ENCODE results near the gene SPINDOC. TPM values are rescaled to one million over a fixed set of nuclear protein-coding genes. Genes with fewer than 3 reads are reported as not detected.

SPINDOC gene
- polyA plus RNA-seq, 3 donors, result 0.10 to 3.3 (median 0.20) TPM

- no peak overlapping the region for H3K4me3 ChIP-seq (replicated peaks in 1 of 3; ENCODE audit: low read depth in 2 of 3, low read length in 3 of 3)
- no CpG with 5 or more reads among the region's 3 CpGs for WGBS (ENCODE audit: insufficient coverage)
- no peak overlapping the region for H3K27ac Mint-ChIP-seq
- H3K9me3 ChIP-seq (replicated peaks in 1 of 2; ENCODE audit: control insufficient read depth in 1 of 2, insufficient read depth in 1 of 2, low read length in 2 of 2), result no peaks in the 10 kb centered on the region
- peaks cover 31% of the 10 kb centered on the region for H3K4me1 Mint-ChIP-seq
- no peak overlapping the region for H3K9ac ChIP-seq (ENCODE audit: insufficient read depth, low read length, poor library complexity, severe bottlenecking)
- H3K9me3 Mint-ChIP-seq, result peaks cover 0 to 3% (median 0%) of the 10 kb centered on the region in 7 donors
- DNase-seq, result no peak
- no peak overlapping the region for H3K4me3 Mint-ChIP-seq
- peaks cover 25 to 28% of the 10 kb centered on the region in 2 donors for H3K4me1 ChIP-seq (ENCODE audit: control insufficient read depth in 1 of 2, insufficient read depth in 2 of 2, low read length in 2 of 2)
- no peak overlapping the region for H2AFZ ChIP-seq (ENCODE audit: insufficient read depth, low read depth, low read length, poor library complexity, severe bottlenecking)
- no peak overlapping the region for H3K27ac ChIP-seq (ENCODE audit: low read depth in 1 of 2, low read length in 2 of 2)
- peaks cover 8 to 29% of the 10 kb centered on the region in 2 donors for H3K36me3 ChIP-seq (replicated peaks in 1 of 2; ENCODE audit: control insufficient read depth in 1 of 2, insufficient read depth in 2 of 2, low read length in 2 of 2)
- no peak overlapping the region for H3K4me2 ChIP-seq (replicated peaks; ENCODE audit: extremely low read depth, low read length, poor library complexity, severe bottlenecking)
- peaks cover 33% of the 10 kb centered on the region for H3K79me2 ChIP-seq (ENCODE audit: insufficient read depth, low read length)
- no peak for TF ChIP-seq CTCF (IDR thresholded peaks at IDR 0.05)
- H3K27me3 ChIP-seq (ENCODE audit: control insufficient read depth in 2 of 2, insufficient read depth in 2 of 2, low read length in 2 of 2), result peaks cover 0 to 7% of the 10 kb centered on the region in 2 donors
- intact Hi-C loops (cut with micrococcal nuclease), result no loop called here
- peaks cover 8% of the 10 kb centered on the region for H4K20me1 ChIP-seq (ENCODE audit: insufficient read depth, low read length)
- H3K27me3 Mint-ChIP-seq (ENCODE audit: low read depth in 3 of 3), result peaks cover 7 to 10% (median 10%) of the 10 kb centered on the region in 3 donors
- peaks cover 28 to 44% of the 10 kb centered on the region in 2 donors for H3K36me3 Mint-ChIP-seq
These were observed 3.5 kb downstream of the SPINDOC start for GRCh38 chr11:63816732-63817131.

- Histone ChIP-seq H3K4me3 (replicated peaks in 1 of 3; ENCODE audit: low read depth in 2 of 3, low read length in 3 of 3) (no peak overlapping the region), H3K27ac (ENCODE audit: low read depth in 1 of 2, low read length in 2 of 2) (no peak overlapping the region), H3K4me2 (replicated peaks; ENCODE audit: extremely low read depth, low read length, poor library complexity, severe bottlenecking) (no peak overlapping the region), H3K4me1 (ENCODE audit: control insufficient read depth in 1 of 2, insufficient read depth in 2 of 2, low read length in 2 of 2) (peaks cover 20 to 22% of the 10 kb centered on the region in 2 donors), H2AFZ (ENCODE audit: insufficient read depth, low read depth, low read length, poor library complexity, severe bottlenecking) (no peak overlapping the region), H3K9ac (ENCODE audit: insufficient read depth, low read length, poor library complexity, severe bottlenecking) (no peak overlapping the region), H4K20me1 (ENCODE audit: insufficient read depth, low read length) (peaks cover 8% of the 10 kb centered on the region), H3K9me3 (replicated peaks in 1 of 2; ENCODE audit: control insufficient read depth in 1 of 2, insufficient read depth in 1 of 2, low read length in 2 of 2) (no peaks in the 10 kb centered on the region), H3K36me3 (replicated peaks in 1 of 2; ENCODE audit: control insufficient read depth in 1 of 2, insufficient read depth in 2 of 2, low read length in 2 of 2) (peaks cover 14 to 41% of the 10 kb centered on the region in 2 donors), H3K27me3 (ENCODE audit: control insufficient read depth in 2 of 2, insufficient read depth in 2 of 2, low read length in 2 of 2) (peaks cover 0 to under 1% of the 10 kb centered on the region in 2 donors), H3K79me2 (ENCODE audit: insufficient read depth, low read length) (peaks cover 33% of the 10 kb centered on the region)
- WGBS (ENCODE audit: insufficient coverage), result 99% methylated on average over 19 of the region's 27 CpGs
- H3K36me3 Mint-ChIP-seq, result peaks cover 35 to 54% of the 10 kb centered on the region in 2 donors
- intact Hi-C loops (cut with micrococcal nuclease), result no loop called here
- H3K4me1 Mint-ChIP-seq, result peaks cover 25% of the 10 kb centered on the region
- peak overlapping the region in 2 of 7 donors; percentile 47 to 57 for H3K27ac Mint-ChIP-seq
- H3K4me3 Mint-ChIP-seq, result no peak overlapping the region
- peaks cover 0 to 3% (median 0%) of the 10 kb centered on the region in 7 donors for H3K9me3 Mint-ChIP-seq
- DNase-seq, result no peak
- TF ChIP-seq CTCF (IDR thresholded peaks at IDR 0.05), result no peak
- peaks cover 0 to under 1% (median 0%) of the 10 kb centered on the region in 3 donors for H3K27me3 Mint-ChIP-seq (ENCODE audit: low read depth in 3 of 3)
These were observed 4.7 kb downstream of the SPINDOC start for GRCh38 chr11:63817758-63818498.
